HepG2 (cell line): ENCODE results near the gene OSBPL2. TPM values are rescaled to one million over a fixed set of nuclear protein-coding genes. Genes with fewer than 3 reads are reported as not detected.

Experiments
- ATF3 ChIP-seq: sonication (generic); formaldehyde crosslinking; IDR thresholded peaks from 2 replicates; pipeline ENCODE4 v1.4.0; 2020; ENCODE audit warnings: missing genetic modification reagents
- CCAR2 ChIP-seq: fragments of 200-400 bp; formaldehyde crosslinking; optimal IDR thresholded peaks from 2 replicates; pipeline ENCODE3; 2018; ENCODE audit warnings: low read depth, mild to moderate bottlenecking, low read length, moderate library complexity
- GATAD1 ChIP-seq: IDR thresholded peaks from 2 replicates; pipeline ENCODE4 v1.6.1; 2016; ENCODE audit warnings: missing genetic modification reagents, missing compliant biosample characterization
- HMGXB4 ChIP-seq, 2 experiments: sonication (generic) in 1 of 2; formaldehyde crosslinking in 1 of 2; IDR thresholded peaks; 2 replicates each; pipeline versions ENCODE4 v1.4.0 to v1.6.1; 2018 to 2020; ENCODE audit warnings: missing genetic modification reagents in 2 of 2, borderline replicate concordance in 1 of 2, low read depth in 1 of 2, mild to moderate bottlenecking in 1 of 2, missing biosample characterization in 1 of 2
- KDM6A ChIP-seq: IDR thresholded peaks from 2 replicates; pipeline ENCODE4 v1.6.1; 2016; ENCODE audit warnings: low read depth
- MIXL1 ChIP-seq: IDR thresholded peaks from 2 replicates; pipeline ENCODE4 v1.6.1; 2016
- MYC ChIP-seq: sonication (generic); formaldehyde crosslinking; IDR thresholded peaks from 2 replicates; pipeline ENCODE4 v1.9.0; 2021; ENCODE audit warnings: missing genetic modification reagents, borderline replicate concordance
- NFYC ChIP-seq: IDR thresholded peaks from 2 replicates; pipeline ENCODE4 v1.6.1; 2016; ENCODE audit warnings: missing genetic modification reagents, missing compliant biosample characterization
- POLR2AphosphoS2 ChIP-seq: IDR thresholded peaks from 2 replicates; pipeline ENCODE4 v1.6.1; 2011; ENCODE audit warnings: low read depth, low read length, improper control_type of control experiment
- RAD51 ChIP-seq: fragments of 450-650 bp; IDR thresholded peaks from 2 replicates; pipeline ENCODE4 v1.6.1; 2016; ENCODE audit warnings: borderline replicate concordance
- ZBTB33 ChIP-seq: sonication (generic); formaldehyde crosslinking; IDR thresholded peaks from 2 replicates; pipeline ENCODE4 v1.4.0; 2020; ENCODE audit warnings: missing genetic modification reagents
- ZNF282 ChIP-seq: fragments of 450-650 bp; IDR thresholded peaks from 2 replicates; pipeline ENCODE4 v1.6.1; 2018; ENCODE audit not compliant: partially characterized antibody
- ZNF34 ChIP-seq: sonication (generic); formaldehyde crosslinking; IDR thresholded peaks from 2 replicates; pipeline ENCODE4 v1.4.0; 2020; ENCODE audit warnings: mild to moderate bottlenecking, missing genetic modification reagents, borderline replicate concordance
- ZNF639 ChIP-seq: conservative IDR thresholded peaks from 2 replicates; pipeline ENCODE4 v1.6.1; 2018; ENCODE audit warnings: missing genetic modification reagents
- ZNF674 ChIP-seq: sonication (generic); formaldehyde crosslinking; IDR thresholded peaks from 2 replicates; pipeline ENCODE4 v1.5.0; 2020; ENCODE audit warnings: low read depth, mild to moderate bottlenecking, missing genetic modification reagents
- polyA plus RNA-seq, 8 experiments: library from polyadenylated mRNA; depleted of rRNA in 3 of 8; stranded (reverse) in 7 of 8; unstranded in 1 of 8; fragments of >200 nt; fragmentation: Illumina TruSeq in 4 of 8; extraction: Trizol in 4 of 8; gene quantifications; 2 replicates each; pipeline versions ENCODE4 v1.2.1 to v1.2.3, GENCODE V29; 2011 to 2016; ENCODE audit warnings: low read depth in 4 of 8, missing spikeins in 1 of 8, mixed read lengths in 1 of 8; ENCODE audit not compliant: insufficient read depth in 1 of 8
- total RNA-seq, 5 experiments: library from RNA; depleted of rRNA; stranded (reverse); fragments of >200 nt; fragmentation: Illumina TruSeq; extraction: Trizol; gene quantifications; 2 replicates each; pipeline ENCODE4 v1.2.3, GENCODE V29; 2016; ENCODE audit warnings: low read depth in 1 of 5
- TF ChIP-seq, protein P1 (sequence below): fragments of 450-650 bp; IDR thresholded peaks from 2 replicates; pipeline ENCODE4 v1.6.1; 2016
- TF ChIP-seq, protein P2 (sequence below): sonication (generic); formaldehyde crosslinking; IDR thresholded peaks from 2 replicates; pipeline ENCODE4 v1.4.0; 2020; ENCODE audit warnings: mild to moderate bottlenecking, low read depth, missing genetic modification reagents

The OSBPL2 gene
- total and polyA plus RNA-seq, 2 of the 13 experiments (the other 11 are each of a cell fraction or from before 2014, with no cell fraction given) = 18.5 to 37.4 TPM

GRCh38 chr20:62236766-62237513 is 1.4 kb upstream of the OSBPL2 start (continued):
- TF ChIP-seq HMGXB4 (CRISPR knock-in tag; IDR thresholded peaks at IDR 0.05; ENCODE audit: borderline replicate concordance in 1 of 2, low read depth in 1 of 2) = peak in 1 of 2 experiments; percentile 71; a peak in 1 of 4 replicates
- no peak for TF ChIP-seq ZNF674 (CRISPR knock-in tag)
- no peak for TF ChIP-seq KDM6A
- TF ChIP-seq, protein P1, sequence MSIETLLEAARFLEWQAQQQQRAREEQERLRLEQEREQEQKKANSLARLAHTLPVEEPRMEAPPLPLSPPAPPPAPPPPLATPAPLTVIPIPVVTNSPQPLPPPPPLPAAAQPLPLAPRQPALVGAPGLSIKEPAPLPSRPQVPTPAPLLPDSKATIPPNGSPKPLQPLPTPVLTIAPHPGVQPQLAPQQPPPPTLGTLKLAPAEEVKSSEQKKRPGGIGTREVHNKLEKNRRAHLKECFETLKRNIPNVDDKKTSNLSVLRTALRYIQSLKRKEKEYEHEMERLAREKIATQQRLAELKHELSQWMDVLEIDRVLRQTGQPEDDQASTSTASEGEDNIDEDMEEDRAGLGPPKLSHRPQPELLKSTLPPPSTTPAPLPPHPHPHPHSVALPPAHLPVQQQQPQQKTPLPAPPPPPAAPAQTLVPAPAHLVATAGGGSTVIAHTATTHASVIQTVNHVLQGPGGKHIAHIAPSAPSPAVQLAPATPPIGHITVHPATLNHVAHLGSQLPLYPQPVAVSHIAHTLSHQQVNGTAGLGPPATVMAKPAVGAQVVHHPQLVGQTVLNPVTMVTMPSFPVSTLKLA = peak; percentile 31
- TF ChIP-seq, protein P2, sequence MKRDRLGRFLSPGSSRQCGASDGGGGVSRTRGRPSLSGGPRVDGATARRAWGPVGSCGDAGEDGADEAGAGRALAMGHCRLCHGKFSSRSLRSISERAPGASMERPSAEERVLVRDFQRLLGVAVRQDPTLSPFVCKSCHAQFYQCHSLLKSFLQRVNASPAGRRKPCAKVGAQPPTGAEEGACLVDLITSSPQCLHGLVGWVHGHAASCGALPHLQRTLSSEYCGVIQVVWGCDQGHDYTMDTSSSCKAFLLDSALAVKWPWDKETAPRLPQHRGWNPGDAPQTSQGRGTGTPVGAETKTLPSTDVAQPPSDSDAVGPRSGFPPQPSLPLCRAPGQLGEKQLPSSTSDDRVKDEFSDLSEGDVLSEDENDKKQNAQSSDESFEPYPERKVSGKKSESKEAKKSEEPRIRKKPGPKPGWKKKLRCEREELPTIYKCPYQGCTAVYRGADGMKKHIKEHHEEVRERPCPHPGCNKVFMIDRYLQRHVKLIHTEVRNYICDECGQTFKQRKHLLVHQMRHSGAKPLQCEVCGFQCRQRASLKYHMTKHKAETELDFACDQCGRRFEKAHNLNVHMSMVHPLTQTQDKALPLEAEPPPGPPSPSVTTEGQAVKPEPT (CRISPR knock-in tag) = peak; percentile 3; the same call in 1 of the 2 replicates
- peak; percentile 57; the same call in 1 of the 2 replicates for TF ChIP-seq MYC (CRISPR knock-in tag)
- 0 out of 2 replicates have a peak, but pooled peaks have one; percentile 47 for TF ChIP-seq ZNF639 (CRISPR knock-in tag)
- TF ChIP-seq ZNF282 = no peak
- TF ChIP-seq MIXL1 (CRISPR knock-in tag) = 0 out of 2 replicates have a peak, but pooled peaks have one; percentile 12
- TF ChIP-seq ZNF34 = 0 out of 2 replicates have a peak, but pooled peaks have one; percentile 8
- peak; percentile 37; the same call in 1 of the 2 replicates for TF ChIP-seq RAD51
- TF ChIP-seq GATAD1 (CRISPR knock-in tag) = peak; percentile 30; the same call in 1 of the 2 replicates
- 0 out of 2 replicates have a peak, but pooled peaks have one; percentile 11 for TF ChIP-seq NFYC (CRISPR knock-in tag)
- no peak for TF ChIP-seq POLR2AphosphoS2
- TF ChIP-seq CCAR2 = no peak
- TF ChIP-seq ATF3 (CRISPR knock-in tag) = no peak
- TF ChIP-seq ZBTB33 (CRISPR knock-in tag) = peak; percentile 53; the same call in 1 of the 2 replicates
